Activated CD4-positive, alpha-beta T cell treated with anti-CD3 and anti-CD28 coated beads, Interleukin-2, amount 50 U/mL, for 4 hours (primary cell): ENCODE data around the gene XIRP2.

ENCODE experiments used
- DNase-seq, 2 experiments: peaks; one replicate each; pipeline ENCODE4 v3.0.0-alpha.2; 2020

The XIRP2 gene

DNA sequence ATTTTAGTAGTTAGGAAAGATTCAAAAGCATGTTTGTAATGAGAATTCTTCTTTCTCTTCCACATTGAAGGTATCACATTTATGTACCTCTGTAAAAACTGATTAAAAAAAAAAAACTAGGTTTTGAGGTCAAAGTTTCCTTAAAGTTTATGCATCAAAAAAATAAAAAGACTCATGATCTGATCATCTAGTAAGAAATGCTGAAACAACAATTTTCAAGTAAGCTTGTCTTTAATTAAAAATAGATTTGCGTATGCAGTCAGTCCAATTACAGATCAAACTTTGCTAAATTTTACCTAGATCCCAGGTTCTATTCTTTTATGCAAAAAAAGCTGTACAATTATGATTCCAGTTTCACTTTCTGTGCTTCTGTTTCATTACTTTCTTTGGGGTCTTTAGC, 409.0 kb downstream of the XIRP2 start:
- DNase-seq, result no peak

DNA sequence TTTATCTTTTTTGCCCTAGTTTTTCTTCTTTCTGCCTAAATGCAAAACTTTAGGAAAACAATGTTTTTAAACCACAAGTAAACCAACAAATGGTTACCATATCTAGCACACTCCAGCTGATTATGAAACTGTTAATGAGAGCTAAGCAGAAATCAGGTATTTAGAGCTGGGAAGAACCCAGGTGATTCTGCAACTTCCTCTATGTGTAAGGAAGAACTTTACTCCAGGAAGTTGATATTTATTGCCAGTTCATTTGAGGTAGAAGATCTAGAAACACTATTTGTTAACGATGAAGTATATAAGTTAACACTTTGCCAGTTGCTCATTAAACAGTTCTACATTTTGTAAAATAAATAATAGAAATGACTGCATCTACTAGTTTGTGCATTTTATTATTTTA, 409.7 kb downstream of the XIRP2 start:
- DNase-seq, result no peak
